Measurements from ENCODE around the gene HRCT1. TPM values are rescaled to one million over a fixed set of nuclear protein-coding genes. Genes with fewer than 3 reads are reported as not detected.

The HRCT1 gene
- total RNA-seq, 1 experiment from 2014 or later, result 0.32 TPM

DNA sequence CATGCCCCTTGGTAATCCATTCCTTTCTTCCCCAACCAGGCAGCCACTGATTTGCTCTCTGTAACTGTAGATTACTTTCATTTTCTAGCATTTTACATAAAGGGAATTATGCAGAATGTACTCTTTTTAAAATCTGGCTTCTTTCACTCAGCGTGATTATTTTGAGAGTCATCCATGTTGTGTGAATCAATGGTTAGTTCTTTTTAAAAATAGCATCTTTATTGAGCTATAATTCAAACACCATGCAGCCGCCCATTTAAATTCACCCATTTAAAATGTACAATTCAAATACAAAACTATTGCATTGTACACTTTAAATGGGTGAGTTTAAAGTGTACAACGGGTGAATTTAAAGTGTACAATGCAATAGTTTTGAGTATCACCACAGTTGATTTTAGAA lies 33.5 kb upstream of the HRCT1 start (continued):
- TF ChIP-seq, protein P1, sequence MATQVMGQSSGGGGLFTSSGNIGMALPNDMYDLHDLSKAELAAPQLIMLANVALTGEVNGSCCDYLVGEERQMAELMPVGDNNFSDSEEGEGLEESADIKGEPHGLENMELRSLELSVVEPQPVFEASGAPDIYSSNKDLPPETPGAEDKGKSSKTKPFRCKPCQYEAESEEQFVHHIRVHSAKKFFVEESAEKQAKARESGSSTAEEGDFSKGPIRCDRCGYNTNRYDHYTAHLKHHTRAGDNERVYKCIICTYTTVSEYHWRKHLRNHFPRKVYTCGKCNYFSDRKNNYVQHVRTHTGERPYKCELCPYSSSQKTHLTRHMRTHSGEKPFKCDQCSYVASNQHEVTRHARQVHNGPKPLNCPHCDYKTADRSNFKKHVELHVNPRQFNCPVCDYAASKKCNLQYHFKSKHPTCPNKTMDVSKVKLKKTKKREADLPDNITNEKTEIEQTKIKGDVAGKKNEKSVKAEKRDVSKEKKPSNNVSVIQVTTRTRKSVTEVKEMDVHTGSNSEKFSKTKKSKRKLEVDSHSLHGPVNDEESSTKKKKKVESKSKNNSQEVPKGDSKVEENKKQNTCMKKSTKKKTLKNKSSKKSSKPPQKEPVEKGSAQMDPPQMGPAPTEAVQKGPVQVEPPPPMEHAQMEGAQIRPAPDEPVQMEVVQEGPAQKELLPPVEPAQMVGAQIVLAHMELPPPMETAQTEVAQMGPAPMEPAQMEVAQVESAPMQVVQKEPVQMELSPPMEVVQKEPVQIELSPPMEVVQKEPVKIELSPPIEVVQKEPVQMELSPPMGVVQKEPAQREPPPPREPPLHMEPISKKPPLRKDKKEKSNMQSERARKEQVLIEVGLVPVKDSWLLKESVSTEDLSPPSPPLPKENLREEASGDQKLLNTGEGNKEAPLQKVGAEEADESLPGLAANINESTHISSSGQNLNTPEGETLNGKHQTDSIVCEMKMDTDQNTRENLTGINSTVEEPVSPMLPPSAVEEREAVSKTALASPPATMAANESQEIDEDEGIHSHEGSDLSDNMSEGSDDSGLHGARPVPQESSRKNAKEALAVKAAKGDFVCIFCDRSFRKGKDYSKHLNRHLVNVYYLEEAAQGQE (IDR thresholded peaks at IDR 0.05; ENCODE audit: low read depth), result no peak
- TF ChIP-seq SP1 (IDR thresholded peaks at IDR 0.05; ENCODE audit: low read depth) (no peak), CTCF (IDR thresholded peaks at IDR 0.05 in 2 of 3, conservative IDR thresholded peaks at IDR 0.05 in 1 of 3; ENCODE audit: borderline replicate concordance in 1 of 3, insufficient read depth in 1 of 3, low read depth in 2 of 3, low read length in 2 of 3) (no peak)

DNA sequence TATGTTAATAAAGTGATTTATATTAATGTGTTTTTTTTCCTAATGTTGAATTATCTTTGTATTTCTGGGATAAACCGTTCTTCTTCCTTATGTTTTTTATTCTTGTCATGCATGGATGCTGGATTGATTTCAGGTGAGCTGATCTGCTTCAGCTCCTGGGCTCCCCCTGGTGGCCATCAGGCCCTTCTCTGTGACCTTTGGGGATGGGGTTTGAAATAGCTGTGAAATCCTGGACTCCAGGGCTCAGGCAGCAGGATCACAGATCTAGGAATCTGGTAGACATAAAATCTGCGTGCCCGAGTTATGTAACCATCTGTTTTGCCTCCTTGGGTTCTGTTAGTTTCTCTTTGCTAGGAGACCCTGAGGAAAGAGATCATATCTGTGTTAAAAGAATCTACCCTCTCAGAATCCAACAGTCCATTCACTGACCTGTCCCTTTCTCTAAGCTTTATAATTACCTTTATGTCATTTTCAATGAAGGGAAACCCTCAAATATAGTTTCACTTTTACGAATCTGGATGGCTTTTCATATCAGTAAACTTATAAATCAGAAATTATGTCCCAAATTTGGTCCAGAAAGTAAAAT lies 23.6 kb upstream of the HRCT1 start:
- Histone ChIP-seq H3K9me3 (ENCODE audit: control insufficient read depth in 1 of 2, insufficient read depth in 1 of 2, low read depth in 1 of 2, low read length in 2 of 2) (no peaks in the 10 kb centered on the region), H3K27me3 (ENCODE audit: insufficient read depth, low read length) (no peaks in the 10 kb centered on the region), H3K9ac (ENCODE audit: low read length) (no peak overlapping the region), H3K4me2 (ENCODE audit: low read length) (peak overlapping the region; percentile 32), H3K9me2 (ENCODE audit: insufficient read depth) (no peaks in the 10 kb centered on the region), H4K20me1 (ENCODE audit: insufficient read depth) (no peaks in the 10 kb centered on the region), H3K36me3 (ENCODE audit: control insufficient read depth in 1 of 2, insufficient read depth in 2 of 2, low read length in 2 of 2) (no peaks in the 10 kb centered on the region), H3K27ac (ENCODE audit: low read depth, low read length) (no peak overlapping the region), H3K4me1 (ENCODE audit: control insufficient read depth in 1 of 2, insufficient read depth in 2 of 2, low read length in 2 of 2) (peaks cover 0 to 3% of the 10 kb centered on the region in 2 experiments; a peak in 1 of 4 replicates), H3K4me3 (replicated peaks in 1 of 2; ENCODE audit: low read depth in 1 of 2, low read length in 2 of 2) (no peak overlapping the region), H2AFZ (ENCODE audit: low read depth, low read length, poor library complexity, severe bottlenecking) (peak overlapping the region; percentile 93), H3K79me2 (ENCODE audit: insufficient read depth, low read length) (no peaks in the 10 kb centered on the region)
- ChIA-PET RAD21 (ENCODE audit: low non-redundant PET in 1 of 2, low total read pairs in 2 of 2, uncharacterized antibody in 2 of 2, unreplicated experiment in 2 of 2) (interaction anchor here (0.8 to 1.4 kb wide), 5 partner anchors 56 to 186 kb away, joined by 3 to 11 read pairs (median 4); no protein-coding TSS in a partner anchor), POLR2A (interaction anchor here (0.7 kb wide), 1 partner anchor 68 kb away, joined by 3 read pairs; the partner anchor contains the start of gene HINT2), CTCF (interaction anchor here (0.7 to 2.6 kb wide), 31 partner anchors 10 to 361 kb away, joined by 3 to 50 read pairs (median 6); partner anchors contain the start of genes CREB3, FAM221B, HINT2 and HRCT1)
- intact Hi-C loops (cut with micrococcal nuclease), result loop anchor here (1.0 kb wide), 2 partner anchors 56 to 92 kb away; no protein-coding TSS in a partner anchor
- peak; percentile 71 for DNase-seq (ENCODE audit: low read depth, low spot score)
- BruUV-seq (replicated peaks), result no TSS peak
- ATAC-seq, result peak; percentile 95
- TF ChIP-seq EZH2phosphoT487 (IDR thresholded peaks at IDR 0.05; ENCODE audit: borderline replicate concordance) (no peak), TCF7L2 (IDR thresholded peaks at IDR 0.05; ENCODE audit: borderline replicate concordance, extremely low read depth, insufficient read depth, insufficient read length) (no peak), ZFX (IDR thresholded peaks at IDR 0.05) (no peak), POLR2AphosphoS5 (IDR thresholded peaks at IDR 0.05; ENCODE audit: low read depth, low read length) (no peak), EZH2 (IDR thresholded peaks at IDR 0.05) (no peak), CTCF (IDR thresholded peaks at IDR 0.05 in 2 of 3, conservative IDR thresholded peaks at IDR 0.05 in 1 of 3; ENCODE audit: borderline replicate concordance in 1 of 3, insufficient read depth in 1 of 3, low read depth in 2 of 3, low read length in 2 of 3) (peak; percentile 93 to 99 (median 97)), EGR1 (IDR thresholded peaks at IDR 0.05; ENCODE audit: low read depth) (no peak), FOSL1 (IDR thresholded peaks at IDR 0.05; ENCODE audit: low read depth) (no peak)
- TF ChIP-seq, protein P1 (IDR thresholded peaks at IDR 0.05; ENCODE audit: low read depth), result no peak

All from HCT116 (cell line).